GM12891 (cell line): Measurements from ENCODE around the gene PDE8A.
"Not testable (repeated sequence)": the region's sequence is repeated elsewhere in the genome, so short reads cannot be mapped to it uniquely, and the experiment has no call there.

ENCODE experiments used
- DNase-seq: peaks from one replicate; pipeline ENCODE4 v3.0.0; 2011; ENCODE audit warnings: low spot score; ENCODE audit not compliant: insufficient read length
- FAIRE-seq: peaks from 2 replicates; lab custom pipeline; 2011; peaks lifted over from hg19 to GRCh38; lab: Jason Lieb, UNC
- PAX5 ChIP-seq: IDR thresholded peaks from 2 replicates; pipeline ENCODE4 v1.6.1; 2011; ENCODE audit warnings: low read length, moderate library complexity, mild to moderate bottlenecking; ENCODE audit not compliant: insufficient read depth, severe bottlenecking
- POLR2A ChIP-seq: IDR thresholded peaks from 2 replicates; pipeline ENCODE4 v1.6.1; 2011; ENCODE audit warnings: low read depth, low read length, control low read depth
- POLR2AphosphoS5 ChIP-seq: IDR thresholded peaks from 2 replicates; pipeline ENCODE4 v1.6.1; 2011; ENCODE audit warnings: low read depth, low read length, control low read depth
- POU2F2 ChIP-seq: IDR thresholded peaks from 2 replicates; pipeline ENCODE4 v1.6.1; 2011; ENCODE audit warnings: low read depth, mild to moderate bottlenecking, control low read depth, low read length, moderate library complexity
- SPI1 ChIP-seq: IDR thresholded peaks from 2 replicates; pipeline ENCODE4 v1.6.1; 2011; ENCODE audit warnings: low read depth, low read length, control low read depth
- TAF1 ChIP-seq: IDR thresholded peaks from 2 replicates; pipeline ENCODE4 v1.6.1; 2011; ENCODE audit warnings: low read depth, low read length, control low read depth

PDE8A gene

DNA sequence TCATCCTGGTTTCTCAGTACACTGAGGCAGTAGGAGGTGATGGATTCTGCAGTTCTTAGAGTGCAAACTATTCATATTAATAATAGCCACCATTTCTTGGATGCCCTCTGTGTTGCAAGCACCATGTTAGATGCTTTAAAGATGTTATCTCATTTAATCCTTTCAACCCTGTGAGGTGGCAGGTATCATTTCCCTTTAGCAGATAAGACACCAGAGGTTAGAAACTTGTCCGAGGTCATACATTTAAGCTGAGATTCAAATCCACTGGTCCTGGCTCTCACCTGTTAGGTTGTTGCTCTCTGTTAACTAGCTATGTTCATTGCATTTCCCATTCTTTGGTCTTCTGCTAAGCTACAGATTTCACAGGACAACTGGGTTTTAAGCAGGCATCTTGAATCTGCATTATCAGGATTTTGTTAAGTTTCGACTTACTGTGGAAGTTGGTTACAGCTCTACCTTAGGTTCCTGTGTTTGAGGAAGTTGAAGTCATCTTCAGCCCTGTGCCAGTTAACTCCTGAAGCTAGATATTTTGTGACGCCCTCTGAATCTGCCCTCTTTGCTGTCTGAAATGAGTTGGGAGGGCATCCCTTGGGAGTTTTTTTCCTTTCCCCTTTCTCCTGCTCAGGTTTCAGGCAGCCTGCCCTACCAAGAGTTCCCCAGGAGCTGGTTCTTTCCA lies 6.4 kb downstream of the PDE8A start:
- no peak for DNase-seq
- TF ChIP-seq POLR2AphosphoS5 (no peak), POLR2A (no peak), PAX5 (no peak), POU2F2 (no peak), TAF1 (no peak), SPI1 (peak; percentile 20)
- peak; percentile 61 for FAIRE-seq

DNA sequence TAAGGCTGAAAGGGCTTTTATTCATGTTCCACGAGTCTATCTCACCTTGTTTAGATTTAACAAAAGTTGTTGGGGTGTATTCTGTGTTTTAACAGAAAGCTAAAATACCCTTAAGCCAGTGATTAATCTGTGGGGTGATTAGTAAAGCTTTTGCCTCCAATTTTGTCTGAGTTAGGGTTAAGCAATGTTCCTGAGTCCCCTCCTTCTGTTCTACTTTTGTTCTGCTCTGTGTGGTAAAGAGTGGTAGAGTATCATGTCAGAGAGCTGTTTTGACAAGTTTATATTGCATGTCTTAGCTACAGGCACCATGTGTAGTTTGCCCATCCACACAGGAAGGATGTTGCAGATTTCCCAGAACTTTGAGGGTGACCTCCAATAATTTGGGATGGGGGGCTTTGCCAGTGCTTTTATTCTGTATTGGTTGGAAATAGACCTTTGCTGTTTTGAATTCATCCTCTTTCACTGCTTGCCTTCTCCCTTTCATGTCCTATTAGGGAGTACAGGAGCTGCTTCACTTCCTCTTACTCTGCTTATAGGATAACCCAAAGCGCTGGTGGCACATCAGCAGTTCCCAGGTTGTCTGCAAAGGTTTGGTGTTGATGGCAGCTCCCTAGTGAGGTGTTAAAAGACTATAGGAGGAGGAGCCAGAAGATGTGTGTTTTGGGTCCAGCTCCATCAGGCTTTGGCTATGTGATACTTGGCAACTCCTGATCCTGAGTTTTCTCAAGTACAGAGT lies 7.4 kb downstream of the PDE8A start:
- TF ChIP-seq SPI1 (peak; percentile 66), POU2F2 (no peak)
- FAIRE-seq (no peak), DNase-seq (no peak)

DNA sequence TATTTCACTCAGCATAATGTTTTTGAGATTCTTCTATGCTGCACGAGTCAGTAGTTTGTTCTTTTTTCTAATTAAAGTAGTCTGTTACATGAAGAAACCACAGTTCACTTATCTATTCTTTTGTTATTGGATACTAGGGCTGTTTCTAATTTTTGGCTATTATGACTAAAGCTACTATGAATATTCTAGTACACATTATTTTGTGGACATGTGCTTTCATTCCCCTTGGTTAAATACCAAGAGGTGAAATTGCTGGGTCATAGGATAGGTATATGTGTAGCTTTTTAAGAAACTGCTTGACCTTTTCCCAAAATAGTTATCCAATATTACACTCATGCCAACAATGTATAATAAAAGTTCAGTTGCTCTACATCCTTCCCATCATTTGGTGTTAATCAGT lies 8.9 kb downstream of the PDE8A start:
- TF ChIP-seq POU2F2 (no peak), TAF1 (no peak), SPI1 (no peak), POLR2AphosphoS5 (no peak), POLR2A (no peak), PAX5 (no peak)
- no peak for DNase-seq
- no peak for FAIRE-seq

DNA sequence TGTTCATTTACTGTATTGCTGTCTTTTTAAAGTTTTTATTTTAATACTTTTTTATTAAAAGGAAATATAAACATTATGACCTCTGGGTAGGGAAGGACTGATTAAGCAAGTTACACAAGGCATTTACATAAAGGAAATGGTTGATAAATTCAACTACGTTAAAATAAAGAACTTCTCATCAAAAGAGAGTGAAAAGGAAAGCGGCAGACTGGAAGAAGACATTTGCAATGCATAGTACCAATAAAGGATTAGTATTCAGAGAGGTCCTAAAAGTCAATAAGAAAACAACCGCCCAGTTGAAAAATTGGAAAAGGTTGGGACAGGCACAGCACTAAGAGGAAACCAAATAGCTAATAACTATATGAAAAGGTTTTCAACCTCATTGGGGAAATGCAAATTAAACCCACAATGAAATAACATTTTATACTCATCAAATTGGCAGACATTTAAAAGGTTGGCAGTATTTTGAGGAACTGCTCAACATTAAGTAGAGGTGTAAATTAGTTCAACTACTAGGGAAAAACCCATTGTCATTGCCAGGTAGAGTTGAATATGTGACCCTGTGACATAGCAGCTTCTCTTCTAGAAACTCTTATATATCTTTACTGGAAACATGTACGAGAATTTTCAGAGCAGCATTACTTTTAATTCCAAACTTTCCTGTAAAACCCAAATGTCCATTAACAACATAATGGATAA lies 9.5 kb downstream of the PDE8A start:
- TF ChIP-seq TAF1 (no peak), SPI1 (peak; percentile 39; the same call in 1 of the 2 replicates)
- DNase-seq (no peak), FAIRE-seq (no peak)

DNA sequence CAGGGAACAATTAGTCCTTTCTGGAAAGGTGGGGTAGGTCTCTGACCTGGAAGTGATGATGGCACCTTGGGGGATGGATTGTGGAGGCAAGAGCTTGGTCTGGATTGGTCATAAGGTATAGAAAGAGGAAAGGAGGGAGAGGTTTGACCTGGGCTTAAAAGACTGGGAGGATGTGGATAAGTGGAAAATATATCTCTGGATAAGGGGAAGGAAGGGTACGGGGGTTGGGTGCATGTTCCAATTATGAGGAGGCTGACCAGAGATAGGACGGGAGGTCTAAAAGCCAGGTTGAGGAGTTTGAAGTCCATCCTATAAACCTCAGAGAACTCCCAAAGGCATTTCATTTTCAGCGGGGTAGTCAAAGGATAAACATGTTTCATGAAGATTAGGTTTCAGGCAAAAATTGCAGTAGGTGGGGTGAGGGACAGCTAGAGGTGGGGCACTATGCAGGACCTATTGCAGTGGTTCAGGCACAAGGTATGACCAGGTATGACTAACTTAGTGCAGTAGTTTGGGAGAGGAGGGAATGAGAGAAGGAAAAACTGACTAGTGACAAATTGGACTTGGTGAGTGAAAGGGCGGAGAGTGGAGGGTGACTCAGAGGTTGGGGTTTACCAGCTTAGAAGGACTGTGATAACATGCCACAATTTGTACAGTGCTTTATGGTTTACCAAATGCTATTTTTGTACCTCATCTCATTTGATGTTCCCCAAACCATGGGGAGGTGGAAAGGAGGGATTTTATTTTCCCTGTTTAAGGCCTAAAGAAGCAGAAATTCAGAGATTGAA lies 10.7 kb downstream of the PDE8A start:
- DNase-seq: no peak
- TF ChIP-seq PAX5 (no peak), POLR2A (no peak), POLR2AphosphoS5 (no peak), POU2F2 (no peak), SPI1 (no peak), TAF1 (no peak)
- no peak for FAIRE-seq

DNA sequence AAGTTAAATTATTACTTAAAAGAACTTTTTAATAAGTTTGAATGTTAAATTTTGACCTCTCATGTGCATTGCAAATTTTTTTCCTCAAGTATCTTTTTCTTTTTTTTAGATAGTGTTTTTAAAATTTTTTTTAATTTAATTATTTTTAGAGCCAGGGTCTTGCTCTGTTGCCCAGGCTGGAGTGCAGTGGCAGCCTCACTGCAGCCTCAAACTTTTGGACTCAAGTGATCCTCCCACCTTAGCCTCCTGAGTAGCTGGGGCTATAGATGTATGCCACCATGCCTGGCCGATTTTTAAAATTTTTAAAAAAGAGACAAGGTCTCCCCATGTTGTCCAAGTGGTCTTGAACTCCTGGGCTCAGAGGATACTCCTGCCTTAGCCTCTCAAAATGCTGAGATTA lies 14.4 kb downstream of the PDE8A start:
- no peak for DNase-seq
- no peak for TF ChIP-seq POU2F2
- no peak for TF ChIP-seq PAX5
- TF ChIP-seq SPI1: no peak
- no peak for TF ChIP-seq POLR2AphosphoS5
- no peak for TF ChIP-seq POLR2A
- TF ChIP-seq TAF1: no peak
- no peak for FAIRE-seq

DNA sequence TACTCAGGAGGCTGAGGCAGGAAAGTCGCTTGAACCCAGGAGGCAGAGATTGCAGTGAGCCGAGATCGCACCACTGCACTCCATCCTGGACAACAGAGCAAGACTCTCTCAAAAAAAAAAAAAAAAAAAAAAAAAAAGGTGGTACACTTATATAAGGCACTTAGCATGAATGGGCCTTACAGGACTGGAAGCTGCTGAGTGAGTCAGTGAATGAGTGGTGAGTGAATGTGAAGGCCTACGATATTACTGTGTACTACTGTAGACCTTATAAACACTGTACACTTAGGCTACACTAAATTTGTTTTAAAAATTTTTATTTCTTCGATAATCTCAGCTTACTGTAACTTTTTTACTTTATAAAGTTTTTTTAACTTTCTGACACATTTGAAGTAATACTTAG lies 15.1 kb downstream of the PDE8A start:
- DNase-seq, FAIRE-seq: not testable (repeated sequence)

DNA sequence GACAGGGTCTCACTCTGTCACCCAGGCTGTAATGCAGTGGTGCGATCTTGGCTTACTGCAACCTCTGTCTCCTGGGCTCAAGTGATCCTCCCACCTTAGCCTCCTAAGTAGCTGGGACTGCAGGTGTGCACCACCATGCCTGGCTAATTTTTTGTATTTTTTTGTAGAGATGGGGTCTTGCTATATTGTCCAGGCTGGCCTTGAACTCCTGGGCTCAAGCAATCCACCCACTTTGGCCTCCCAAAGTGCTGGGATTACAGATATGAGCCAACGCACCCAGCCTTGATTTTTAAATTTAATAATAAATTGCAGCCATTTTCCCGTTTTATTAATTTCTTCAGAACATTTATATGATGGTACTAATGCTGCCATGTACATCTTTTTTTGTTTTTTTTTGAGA lies 15.6 kb downstream of the PDE8A start:
- not testable (repeated sequence) for FAIRE-seq, DNase-seq

DNA sequence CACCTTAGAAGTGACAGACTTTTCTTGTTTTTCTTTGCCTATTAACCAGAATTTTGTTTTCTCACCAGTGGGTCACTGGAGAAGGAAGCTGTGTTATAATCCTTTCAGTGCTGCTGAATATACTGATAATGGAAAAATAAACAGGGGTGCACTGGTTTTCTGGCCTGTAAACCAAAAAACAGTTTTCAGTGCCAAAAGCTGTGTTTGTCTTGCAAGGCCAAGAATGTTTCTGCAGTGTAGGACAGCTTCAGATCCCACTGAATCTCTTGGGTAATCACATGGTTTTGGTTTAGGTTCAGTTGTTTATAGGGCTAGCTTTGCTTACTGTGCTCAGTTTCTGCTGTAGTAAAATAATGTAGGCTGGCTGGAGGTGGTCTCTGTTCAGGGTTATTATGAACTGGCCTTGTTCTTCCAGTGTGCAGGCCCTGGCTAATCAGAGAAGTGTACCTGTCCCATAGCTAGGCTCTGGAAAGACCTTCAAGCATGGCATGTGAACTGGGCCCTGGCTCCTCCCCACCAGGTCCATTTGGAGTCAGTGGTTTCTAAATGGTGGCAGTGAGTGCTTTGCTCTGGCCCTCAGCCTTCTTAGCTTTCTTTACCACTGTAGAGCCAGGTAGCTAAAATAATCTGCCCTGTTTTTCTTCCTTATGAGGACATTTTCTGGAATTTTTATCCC lies 18.7 kb downstream of the PDE8A start:
- no peak for FAIRE-seq

More for the DNA sequence above, 18.7 kb downstream of the PDE8A start:
- no peak for TF ChIP-seq POLR2A
- TF ChIP-seq POU2F2: no peak
- no peak for TF ChIP-seq TAF1
- TF ChIP-seq PAX5: no peak
- TF ChIP-seq POLR2AphosphoS5: no peak
- TF ChIP-seq SPI1: no peak
- DNase-seq: no peak
